GM19397 (cell line): ENCODE results near the gene SFSWAP.

Source experiments
- ATAC-seq: cut with Tn5 transposase; IDR thresholded peaks from one replicate; pipeline ENCODE4 v1.9.1; 2021; ENCODE audit warnings: mild to moderate bottlenecking, moderate library complexity; ENCODE audit not compliant: unreplicated experiment

SFSWAP gene

DNA sequence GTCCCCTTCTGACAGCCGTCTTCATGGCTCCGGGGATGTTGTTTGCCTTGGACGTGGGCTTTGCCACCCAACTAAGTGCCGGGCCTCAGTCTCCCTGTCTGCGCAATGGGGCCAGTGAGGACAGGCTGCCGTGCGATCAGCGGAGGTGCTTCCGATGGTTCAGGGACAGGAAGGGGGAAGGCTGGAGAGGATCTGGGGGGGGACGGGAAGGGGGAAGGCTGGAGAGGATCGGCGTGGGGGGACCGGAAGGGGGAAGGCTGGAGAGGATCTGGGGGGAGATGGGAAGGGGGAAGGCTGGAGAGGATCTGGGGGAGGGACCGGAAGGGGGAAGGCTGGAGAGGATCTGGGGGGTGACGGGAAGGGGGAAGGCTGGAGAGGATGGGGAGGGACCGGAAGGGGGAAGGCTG, 120.7 kb downstream of the SFSWAP start:
- ATAC-seq: no peak

GRCh38 chr12:131832321-131833231, 121.7 kb downstream of the SFSWAP start:
- no peak for ATAC-seq

- ATAC-seq: no peak
Observed at GRCh38 chr12:131833288-131833895, 122.5 kb downstream of the SFSWAP start.

DNA sequence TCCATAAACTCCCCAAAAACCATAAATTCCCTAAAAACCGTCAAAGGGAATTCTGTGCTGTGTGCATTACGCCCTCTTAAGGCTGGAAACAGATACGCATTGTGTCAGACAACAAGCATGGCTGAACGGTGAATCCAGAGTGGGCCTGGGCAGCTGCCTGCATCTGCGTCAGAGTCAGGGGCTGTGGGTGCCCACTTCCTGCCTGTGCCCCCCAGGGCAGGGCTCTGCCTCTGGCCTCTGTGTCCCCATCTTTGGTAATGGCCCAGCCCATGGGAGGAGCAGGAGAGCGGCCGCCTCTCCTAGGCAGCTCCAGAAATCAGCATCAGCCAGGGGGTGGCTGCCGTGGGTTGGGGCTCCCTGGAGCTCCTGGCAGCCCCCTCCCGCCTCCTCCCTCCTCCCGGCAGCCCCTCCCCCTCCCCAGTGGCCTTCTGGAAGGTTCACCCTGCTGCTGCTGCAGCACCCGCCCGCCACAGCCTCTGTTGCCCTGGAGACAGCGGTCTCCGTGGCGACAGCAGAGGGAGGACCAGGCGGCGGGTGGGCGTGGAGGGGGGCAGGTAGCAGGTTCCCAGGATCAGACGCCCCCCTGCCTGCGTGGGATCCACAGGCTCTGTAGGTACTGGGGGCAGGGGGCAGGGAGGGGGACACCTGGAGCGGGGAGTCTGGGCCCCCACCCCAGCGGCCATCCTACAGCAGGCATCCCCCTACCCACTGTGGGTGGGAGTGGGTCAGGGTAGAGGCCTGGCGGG, 123.2 kb downstream of the SFSWAP start:
- no peak for ATAC-seq

DNA sequence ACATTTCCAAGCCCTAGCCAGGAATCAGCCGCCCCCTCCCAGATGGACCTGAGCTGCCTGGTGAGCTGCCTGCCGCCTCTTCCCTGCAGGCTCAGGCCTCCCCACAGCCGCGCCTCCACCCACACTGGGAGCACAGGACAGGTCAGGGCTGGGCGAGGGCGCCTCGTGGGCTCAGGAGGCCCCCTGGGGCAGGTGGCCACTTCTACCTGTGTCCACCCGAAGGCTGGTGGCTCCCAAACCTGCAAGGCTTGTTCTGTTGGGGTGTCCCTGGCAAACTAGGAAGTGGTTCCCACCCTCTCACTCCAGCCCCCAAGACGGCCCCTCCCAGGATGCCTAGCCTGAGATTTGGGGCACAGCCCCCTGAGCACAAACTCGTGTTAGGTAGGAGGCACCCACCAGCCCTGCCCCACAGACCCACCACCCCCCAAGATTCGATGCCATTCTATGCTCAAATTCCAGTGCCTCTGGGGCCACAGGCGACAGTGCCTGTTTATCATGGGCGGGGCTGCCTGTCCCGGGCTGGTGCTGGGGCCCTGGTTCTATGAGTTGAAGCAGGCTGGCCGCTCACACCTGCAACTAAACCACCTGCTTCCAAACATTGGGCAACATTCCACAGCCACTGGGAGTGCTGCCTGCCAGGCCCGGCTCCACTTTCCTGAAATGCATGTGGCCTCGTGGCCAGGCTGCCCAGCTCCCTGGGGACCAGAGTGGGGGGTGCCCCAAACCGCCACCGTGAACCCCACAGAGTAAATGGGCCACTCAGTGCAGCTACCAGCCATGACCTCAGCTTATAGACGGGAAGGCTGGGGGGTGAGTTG, 124.1 kb downstream of the SFSWAP start:
- ATAC-seq: no peak

GRCh38 chr12:131835616-131836171, 124.8 kb downstream of the SFSWAP start:
- ATAC-seq: no peak

DNA sequence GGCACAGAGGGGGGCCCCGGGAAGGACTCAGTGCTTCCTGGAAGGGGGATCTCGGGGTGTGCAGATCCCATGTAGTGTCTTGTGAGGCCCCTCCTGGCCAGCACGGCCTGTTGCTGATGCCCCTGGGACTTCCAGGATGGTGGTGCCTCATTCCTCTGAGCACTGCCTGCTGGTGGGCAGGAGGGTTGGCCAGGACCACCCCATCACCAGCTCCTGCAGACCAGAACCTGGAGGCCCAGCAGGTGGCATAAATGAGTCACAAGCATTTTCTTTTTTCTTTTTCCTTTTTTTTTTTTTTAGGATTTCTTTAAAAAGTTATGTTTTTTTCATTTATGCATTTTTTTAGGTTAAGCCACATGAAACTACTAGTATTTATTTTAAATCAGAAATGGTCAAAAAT, 125.3 kb downstream of the SFSWAP start:
- no peak for ATAC-seq

DNA sequence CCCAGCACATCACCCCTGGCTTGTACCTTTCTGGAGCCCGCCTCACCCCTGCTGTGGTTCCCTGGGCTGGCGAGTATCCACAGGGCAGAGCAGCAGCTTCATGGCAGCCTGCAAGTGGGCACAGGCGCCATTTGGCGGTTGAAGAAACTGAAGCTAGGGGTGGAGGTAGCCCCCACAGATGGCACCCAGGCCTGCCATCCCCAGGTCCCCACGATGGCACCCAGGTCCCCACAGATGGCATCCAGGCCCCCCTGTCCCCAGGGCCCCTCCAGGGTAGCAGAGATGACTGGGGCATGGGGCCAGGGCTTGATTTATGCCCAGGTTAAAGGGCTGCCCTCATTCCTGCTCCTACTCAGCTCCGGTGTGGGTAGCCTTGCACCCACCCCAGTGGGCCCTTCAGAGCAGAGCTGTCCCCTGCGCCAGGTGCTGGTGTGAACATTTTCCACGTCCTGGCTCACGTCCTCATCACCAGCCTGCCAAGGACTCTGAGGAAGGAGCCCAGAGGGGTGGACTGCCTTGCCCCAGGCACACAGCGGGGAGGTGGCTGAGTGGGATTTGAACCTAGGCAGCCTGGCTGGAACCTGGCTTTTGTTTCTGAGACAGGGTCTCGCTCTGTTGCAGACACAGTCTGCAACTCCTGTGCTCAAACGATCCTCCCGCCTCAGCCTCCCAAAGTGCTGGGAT, 126.0 kb downstream of the SFSWAP start:
- ATAC-seq: no peak

DNA sequence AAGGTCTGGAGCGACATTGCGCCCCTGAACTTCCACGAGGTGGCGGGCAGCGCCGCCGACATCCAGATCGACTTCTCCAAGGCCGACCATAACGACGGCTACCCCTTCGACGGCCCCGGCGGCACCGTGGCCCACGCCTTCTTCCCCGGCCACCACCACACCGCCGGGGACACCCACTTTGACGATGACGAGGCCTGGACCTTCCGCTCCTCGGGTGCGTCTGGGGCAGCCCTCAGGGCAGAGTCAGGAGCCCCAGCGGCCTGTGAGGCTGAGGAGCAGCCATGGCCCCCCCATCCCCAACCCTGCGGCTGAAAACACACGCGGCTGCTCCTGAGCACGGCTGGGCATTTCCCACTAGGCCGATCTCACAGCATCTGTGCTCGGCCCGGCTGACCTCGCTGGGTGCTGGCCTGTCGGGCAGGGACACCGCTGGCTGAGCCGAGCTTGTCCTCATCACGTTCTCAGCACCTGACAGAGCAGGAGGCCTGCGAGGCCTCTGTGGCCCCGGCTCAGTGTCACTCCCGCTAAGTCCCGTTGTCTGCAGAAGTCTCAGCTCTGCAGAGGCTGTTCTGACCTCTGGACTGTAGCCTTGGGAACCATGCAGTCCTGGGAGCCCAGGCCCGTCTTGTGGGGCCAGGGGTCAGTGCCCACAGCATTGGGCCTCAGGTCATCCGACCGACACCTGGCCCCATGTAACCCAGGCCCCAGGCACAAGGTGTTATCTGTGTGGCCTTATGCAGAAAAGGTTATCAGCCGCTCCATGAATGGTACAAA, 129.9 kb downstream of the SFSWAP start:
- ATAC-seq: no peak

DNA sequence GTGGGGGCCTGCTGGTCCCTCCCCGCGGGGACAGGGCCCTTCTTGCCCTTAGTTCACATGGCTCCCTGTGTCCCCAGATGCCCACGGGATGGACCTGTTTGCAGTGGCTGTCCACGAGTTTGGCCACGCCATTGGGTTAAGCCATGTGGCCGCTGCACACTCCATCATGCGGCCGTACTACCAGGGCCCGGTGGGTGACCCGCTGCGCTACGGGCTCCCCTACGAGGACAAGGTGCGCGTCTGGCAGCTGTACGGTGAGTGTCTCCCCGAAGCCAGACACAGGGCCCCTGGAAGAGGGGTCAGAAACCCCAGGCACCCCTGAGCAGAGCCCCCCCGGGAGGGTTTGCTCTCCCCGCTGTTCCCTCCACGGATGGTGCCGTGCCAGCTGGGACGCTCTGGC, 130.7 kb downstream of the SFSWAP start:
- no peak for ATAC-seq

- ATAC-seq: no peak
Observed at GRCh38 chr12:131842169-131842568, 131.3 kb downstream of the SFSWAP start.

DNA sequence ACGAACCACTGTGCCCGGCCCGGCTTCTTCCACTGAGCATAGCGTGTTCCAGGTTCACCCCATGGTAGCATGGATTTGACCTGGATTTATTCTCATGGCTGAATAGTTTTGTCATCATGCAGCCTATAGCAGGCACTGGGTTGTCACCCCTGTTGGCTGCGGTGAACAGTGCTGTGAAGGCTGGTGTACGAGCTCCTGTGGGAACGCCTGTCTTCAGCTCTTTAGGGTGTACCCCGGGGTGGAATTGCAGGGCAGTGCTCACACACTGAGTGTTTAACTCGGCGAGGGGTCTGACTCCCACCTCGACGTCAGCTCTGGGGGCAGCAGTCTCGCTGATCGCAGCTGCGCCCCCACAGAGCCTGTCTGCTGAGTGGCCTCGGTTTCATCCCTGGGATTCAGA, 132.6 kb downstream of the SFSWAP start:
- ATAC-seq: no peak

DNA sequence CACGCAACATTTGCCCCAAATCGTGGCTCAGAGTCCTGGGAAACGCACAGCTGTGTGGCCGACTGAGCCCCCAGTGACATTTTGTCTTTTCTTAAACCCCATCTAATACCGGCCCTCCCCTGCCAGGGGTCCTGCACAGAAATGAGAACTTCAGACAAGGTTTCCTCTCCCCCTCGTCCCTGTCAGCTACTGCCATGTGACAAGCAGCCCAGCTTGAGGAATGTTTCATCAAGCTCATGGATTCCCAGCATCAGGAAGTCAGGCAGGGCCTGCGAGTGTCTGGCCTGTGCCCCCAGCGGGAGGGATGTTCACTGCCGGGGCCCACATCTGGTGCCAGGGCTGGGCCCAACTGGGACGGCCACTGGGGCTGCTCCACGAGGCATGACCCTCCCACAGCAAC, 133.2 kb downstream of the SFSWAP start:
- no peak for ATAC-seq

- ATAC-seq: no peak
Observed at GRCh38 chr12:131844656-131845055, 133.8 kb downstream of the SFSWAP start.

GRCh38 chr12:131845121-131845520, 134.2 kb downstream of the SFSWAP start:
- no peak for ATAC-seq

DNA sequence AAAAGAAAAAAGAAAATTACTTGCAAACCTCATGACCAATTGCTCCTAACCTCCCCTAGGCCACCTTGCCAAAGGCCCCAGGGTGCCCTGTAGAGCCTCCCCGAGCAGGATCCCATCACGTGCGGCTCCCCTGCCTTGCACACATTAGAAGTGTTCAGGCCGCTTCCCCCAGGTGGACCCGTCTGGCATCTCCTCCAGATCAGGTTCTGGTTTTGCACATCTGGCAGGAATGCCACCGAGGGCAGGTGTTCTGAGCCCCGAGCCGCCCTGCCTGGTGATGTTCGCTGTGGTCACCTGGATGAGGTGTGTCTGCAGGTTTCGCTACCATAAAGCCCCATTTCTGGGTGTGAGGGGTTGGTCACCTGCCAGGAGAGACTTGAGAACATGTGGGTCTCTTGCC, 136.6 kb downstream of the SFSWAP start:
- ATAC-seq: no peak

DNA sequence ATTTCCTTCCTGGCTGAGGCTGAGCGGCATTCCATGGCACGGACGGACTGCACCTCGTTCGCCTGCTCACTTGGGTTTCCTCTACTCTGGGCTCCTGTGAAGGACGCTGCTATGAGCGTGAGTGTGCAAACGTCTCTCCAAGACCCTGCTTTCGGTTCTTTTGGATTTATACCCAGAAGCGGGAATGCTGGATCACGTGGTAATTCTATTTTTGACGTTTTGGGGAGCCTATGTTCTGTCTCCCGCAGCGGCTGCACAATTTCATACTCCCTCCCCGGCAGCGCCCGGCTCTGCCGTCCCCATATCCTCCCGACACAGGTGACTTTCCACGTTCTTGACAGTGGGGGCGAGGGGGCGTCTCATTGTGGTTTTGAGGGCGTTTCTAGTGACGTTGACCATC, 137.9 kb downstream of the SFSWAP start:
- no peak for ATAC-seq
